A549 (cell line): Measurements from ENCODE around the gene PLPP4. TPM values are rescaled to one million over a fixed set of nuclear protein-coding genes. Genes with fewer than 3 reads are reported as not detected.

Source experiments
- ATAC-seq, 2 experiments: fragments of 200-7000 bp in 1 of 2; fragments of >200 bp in 1 of 2; cut with Nextera tagmentation in 1 of 2; cut with Tn5 transposase in 1 of 2; 3 replicates each; pipeline versions ENCODE4 v1.8.0 to v1.9.1; 2018 to 2020; ENCODE audit warnings: mild to moderate bottlenecking in 1 of 2, moderate library complexity in 1 of 2
- CTCF ChIA-PET: fragments of 300-600 bp; sonication (Branson Sonifier 250); formaldehyde crosslinking; extraction: SDS; loops from one replicate; lab custom pipeline; 2021; ENCODE audit warnings: antibody characterized with exemption, inconsistent platforms; lab: Yijun Ruan, JAX
- POLR2A ChIA-PET: fragments of 350-600 bp; formaldehyde crosslinking; extraction: SDS; loops from one replicate; lab custom pipeline; 2021; ENCODE audit warnings: antibody characterized with exemption, inconsistent platforms; lab: Yijun Ruan, JAX
- DNase-seq, 2 experiments: peaks; one replicate each; pipeline versions ENCODE4 v3.0.0 to v3.0.0-alpha.2; 2011 to 2016; ENCODE audit warnings: low read depth in 1 of 2, low spot score in 1 of 2
- FAIRE-seq: peaks from 2 replicates; lab custom pipeline; 2011; peaks lifted over from hg19 to GRCh38; lab: Jason Lieb, UNC
- H3K27ac ChIP-seq, 2 experiments: fragments of >200 bp; sonication (Bioruptor Twin); formaldehyde crosslinking; 3 replicates each; pipeline ENCODE4 v1.5.1; 2016 to 2017
- H3K4me1 ChIP-seq: fragments of >200 bp; sonication (Bioruptor Twin); formaldehyde crosslinking; 3 replicates; pipeline ENCODE4 v1.6.1; 2016
- H3K4me2 ChIP-seq: fragments of >200 bp; sonication (Bioruptor Twin); formaldehyde crosslinking; 3 replicates; pipeline ENCODE4 v1.6.1; 2016
- H3K4me3 ChIP-seq: fragments of >200 bp; sonication (Bioruptor Twin); formaldehyde crosslinking; 3 replicates; pipeline ENCODE4 v1.5.1; 2016
- H3K9me3 ChIP-seq: fragments of >200 bp; sonication (Bioruptor Twin); formaldehyde crosslinking; 3 replicates; pipeline ENCODE4 v1.6.1; 2016
- BHLHE40 ChIP-seq: IDR thresholded peaks from 2 replicates; pipeline ENCODE4 v1.6.1; 2012; ENCODE audit warnings: low read depth, low read length, inconsistent platforms
- CEBPB ChIP-seq, 2 experiments: fragments of >200 bp in 1 of 2; sonication (Bioruptor Twin) in 1 of 2; formaldehyde crosslinking in 1 of 2; IDR thresholded peaks; 2 replicates each; pipeline ENCODE4 v1.6.1; 2012 to 2016
- CHD2 ChIP-seq: fragments of 150-350 bp; IDR thresholded peaks from 2 replicates; pipeline ENCODE4 v1.6.1; 2014; ENCODE audit warnings: low read length; ENCODE audit not compliant: partially characterized antibody
- CHD4 ChIP-seq: fragments of 200-600 bp; sonication (generic); IDR thresholded peaks from 2 replicates; pipeline ENCODE4 v1.6.1; 2016; ENCODE audit warnings: antibody characterized with exemption, mild to moderate bottlenecking, borderline replicate concordance
- CTCF ChIP-seq: fragments of >200 bp; sonication (Bioruptor Twin); formaldehyde crosslinking; IDR thresholded peaks from 3 replicates; pipeline ENCODE4 v1.5.1; 2016
- FOSB ChIP-seq: fragments of 250-450 bp; sonication (Bioruptor Pico); IDR thresholded peaks from 2 replicates; pipeline ENCODE4 v1.5.0; 2020; ENCODE audit warnings: mild to moderate bottlenecking, moderate library complexity
- HES2 ChIP-seq: fragments of >200 bp; sonication (Bioruptor Twin); formaldehyde crosslinking; IDR thresholded peaks from 2 replicates; pipeline ENCODE4 v1.6.1; 2016
- HMGXB4 ChIP-seq: fragments of 250-450 bp; sonication (Bioruptor Pico); IDR thresholded peaks from 2 replicates; pipeline ENCODE4 v1.5.0; 2021; ENCODE audit warnings: mild to moderate bottlenecking, moderate library complexity, borderline replicate concordance
- JUN ChIP-seq, 2 experiments: fragments of >200 bp; sonication (Bioruptor Twin); formaldehyde crosslinking; IDR thresholded peaks; 2 replicates in 1 of 2; 3 replicates in 1 of 2; pipeline ENCODE4 v1.6.1; 2016 to 2017
- JUNB ChIP-seq: fragments of >200 bp; sonication (Bioruptor Twin); formaldehyde crosslinking; IDR thresholded peaks from 2 replicates; pipeline ENCODE4 v1.6.1; 2016
- MAZ ChIP-seq: fragments of 150-350 bp; IDR thresholded peaks from 2 replicates; pipeline ENCODE4 v1.6.1; 2014; ENCODE audit warnings: antibody characterized with exemption, low read depth, low read length, borderline replicate concordance
- NFE2L2 ChIP-seq: fragments of 150-350 bp; conservative IDR thresholded peaks from 2 replicates; pipeline ENCODE4 v1.6.1; 2014; ENCODE audit warnings: low read length
- NPAS2 ChIP-seq: fragments of 250-450 bp; sonication (Bioruptor Pico); IDR thresholded peaks from 2 replicates; pipeline ENCODE4 v1.8.0; 2022; ENCODE audit warnings: mild to moderate bottlenecking, moderate library complexity, borderline replicate concordance
- PBX3 ChIP-seq: IDR thresholded peaks from 2 replicates; pipeline ENCODE4 v1.6.1; 2012
- POLR2AphosphoS2 ChIP-seq: conservative IDR thresholded peaks from 2 replicates; pipeline ENCODE4 v1.6.1; 2012; ENCODE audit warnings: low read length, improper control_type of control experiment, inconsistent platforms
- RAD21 ChIP-seq, 2 experiments: fragments of >200 bp in 1 of 2; sonication (Bioruptor Twin) in 1 of 2; formaldehyde crosslinking in 1 of 2; IDR thresholded peaks in 1 of 2; conservative IDR thresholded peaks in 1 of 2; 2 replicates in 1 of 2; 3 replicates in 1 of 2; pipeline ENCODE4 v1.6.1; 2012 to 2018; ENCODE audit warnings: inconsistent platforms in 1 of 2
- RARB ChIP-seq: fragments of 250-450 bp; sonication (Bioruptor Pico); IDR thresholded peaks from 2 replicates; pipeline ENCODE4 v1.8.0; 2021; ENCODE audit warnings: mild to moderate bottlenecking, moderate library complexity
- RCOR1 ChIP-seq: fragments of 150-350 bp; IDR thresholded peaks from 2 replicates; pipeline ENCODE4 v1.6.1; 2014; ENCODE audit warnings: antibody characterized with exemption, low read length, low read depth
- REST ChIP-seq: fragments of 200-600 bp; sonication (generic); IDR thresholded peaks from 2 replicates; pipeline ENCODE4 v1.6.1; 2016; ENCODE audit warnings: antibody characterized with exemption, mild to moderate bottlenecking, moderate library complexity
- SMC3 ChIP-seq: fragments of >200 bp; sonication (Bioruptor Twin); formaldehyde crosslinking; IDR thresholded peaks from 3 replicates; pipeline ENCODE4 v1.6.1; 2018; ENCODE audit warnings: inconsistent platforms
- TFCP2L1 ChIP-seq: fragments of 250-450 bp; sonication (Bioruptor Pico); IDR thresholded peaks from 2 replicates; pipeline ENCODE4 v1.5.0; 2021; ENCODE audit warnings: mild to moderate bottlenecking
- ZC3H11A ChIP-seq: fragments of 450-650 bp; IDR thresholded peaks from 2 replicates; pipeline ENCODE4 v1.6.1; 2014; ENCODE audit warnings: antibody characterized with exemption, mild to moderate bottlenecking
- WGBS: methylation state at CpG from one replicate; pipeline ENCODE4 v1.1.6; 2017; ENCODE audit errors: missing lambda C conversion rate; 5-methylcytosine and 5-hydroxymethylcytosine counted together
- polyA plus RNA-seq, 4 experiments: library from polyadenylated mRNA; depleted of rRNA in 3 of 4; stranded (reverse); fragments of >200 nt; fragmentation: RNase III in 1 of 4; extraction: RNeasy Plus Mini Kit Qiagen cat#74134 plus additional on column Dnase treatment in 1 of 4; gene quantifications; 2 replicates in 3 of 4; 3 replicates in 1 of 4; pipeline ENCODE4 v1.2.3, GENCODE V29; 2011 to 2017

PLPP4 gene
- polyA plus RNA-seq, 2 of the 4 experiments (the other 2 are of a cell fraction): not detected

- FAIRE-seq: no peak
- 0% methylated on average over 2 of the region's 2 CpGs for WGBS
- no peak overlapping the region for H3K4me2 ChIP-seq
- no peak overlapping the region for H3K4me3 ChIP-seq
- POLR2A ChIA-PET: no interaction called here
- H3K4me1 ChIP-seq: no peaks in the 10 kb centered on the region
- H3K27ac ChIP-seq: no peak overlapping the region
- TF ChIP-seq CHD4 (no peak), POLR2AphosphoS2 (no peak), SMC3 (no peak), ZC3H11A (no peak), RARB (CRISPR knock-in tag) (no peak)
- TF ChIP-seq, all 56 proteins: peak for 0
- CTCF ChIA-PET: no interaction called here
- H3K9me3 ChIP-seq: no peaks in the 10 kb centered on the region
- ATAC-seq (no peak), DNase-seq (no peak)
Observed at GRCh38 chr10:120583424-120584108, 126.5 kb downstream of the PLPP4 start.

- no peaks in the 10 kb centered on the region for H3K9me3 ChIP-seq
- H3K4me3 ChIP-seq: no peak overlapping the region
- no peak for TF ChIP-seq MAZ
- TF ChIP-seq REST: no peak
- no peak for TF ChIP-seq HES2
- TF ChIP-seq FOSB (CRISPR knock-in tag): no peak
- ATAC-seq (no peak), DNase-seq (no peak), FAIRE-seq (no peak)
- ChIA-PET CTCF (interaction anchor here (1.1 kb wide), 1 partner anchor 9 kb away, joined by 4 read pairs; no protein-coding TSS in a partner anchor), POLR2A (no interaction called here)
- H3K4me1 ChIP-seq: no peaks in the 10 kb centered on the region
- H3K4me2 ChIP-seq: no peak overlapping the region
- WGBS: 0% methylated on average over 1 of the region's 1 CpG
- H3K27ac ChIP-seq: no peak overlapping the region
Observed at GRCh38 chr10:120584786-120585185, 127.8 kb downstream of the PLPP4 start.

- ATAC-seq (no peak), DNase-seq (no peak), FAIRE-seq (no peak)
- Histone ChIP-seq H3K9me3 (no peaks in the 10 kb centered on the region), H3K4me1 (no peaks in the 10 kb centered on the region), H3K4me3 (no peak overlapping the region), H3K4me2 (no peak overlapping the region), H3K27ac (no peak overlapping the region)
- CTCF ChIA-PET: no interaction called here
- no peak for TF ChIP-seq RAD21 (conservative IDR thresholded peaks at IDR 0.05 in 1 of 2, IDR thresholded peaks at IDR 0.05 in 1 of 2)
- no peak for TF ChIP-seq BHLHE40
- TF ChIP-seq HMGXB4 (CRISPR knock-in tag): no peak
- TF ChIP-seq MAZ: no peak
- TF ChIP-seq CTCF: no peak
- no peak for TF ChIP-seq NFE2L2
- no peak for TF ChIP-seq NPAS2
- no peak for TF ChIP-seq PBX3
- no peak for TF ChIP-seq RCOR1
- no peak for TF ChIP-seq TFCP2L1 (CRISPR knock-in tag)
- TF ChIP-seq JUN (IDR thresholded peaks at IDR 0.05): no peak
- TF ChIP-seq CEBPB (IDR thresholded peaks at IDR 0.05): no peak
- no peak for TF ChIP-seq CHD2
- TF ChIP-seq JUNB: no peak
- POLR2A ChIA-PET: no interaction called here
- WGBS: 3% methylated on average over 3 of the region's 3 CpGs
Observed at GRCh38 chr10:120586471-120586872, 129.4 kb downstream of the PLPP4 start.
